Right atrium auricular region (tissue), 2 donors: ENCODE measurements around the gene ANTXR2. TPM values are rescaled to one million over a fixed set of nuclear protein-coding genes. Genes with fewer than 3 reads are reported as not detected.

Experiments
- DNase-seq: peaks from one replicate; pipeline ENCODE4 v3.0.0-alpha.2; 2019; ENCODE audit warnings: low spot score
- H3K27ac ChIP-seq, 2 donors: fragments of 200-600 bp; sonication (generic); 1 replicate in 1 of 2; 2 replicates in 1 of 2; pipeline ENCODE4 v1.5.1; 2016 to 2019
- H3K27me3 ChIP-seq, 2 donors: fragments of 200-600 bp; sonication (generic); one replicate each; pipeline versions ENCODE4 v1.5.1 to v1.6.0; 2017 to 2019
- H3K36me3 ChIP-seq: fragments of 200-600 bp; sonication (generic); one replicate; pipeline ENCODE4 v1.5.1; 2016
- H3K4me1 ChIP-seq, 2 donors: fragments of 200-600 bp; sonication (generic); one replicate each; pipeline versions ENCODE4 v1.5.1 to v1.6.0; 2017 to 2019
- H3K4me3 ChIP-seq, 2 donors: fragments of 200-600 bp; sonication (generic); 1 replicate in 1 of 2; 2 replicates in 1 of 2; pipeline ENCODE4 v1.5.1; 2017 to 2019; ENCODE audit warnings: mild to moderate bottlenecking in 1 of 2, moderate library complexity in 1 of 2
- H3K9me3 ChIP-seq, 2 donors: fragments of 200-600 bp; sonication (generic); one replicate each; pipeline ENCODE4 v1.5.1; 2019
- CTCF ChIP-seq, 2 donors: fragments of 200-600 bp; sonication (generic); IDR thresholded peaks; one replicate each; pipeline ENCODE4 v1.5.1; 2019; ENCODE audit warnings: antibody characterized with exemption in 2 of 2
- total RNA-seq, 2 donors: library from RNA; depleted of rRNA; stranded (reverse); fragments of >200 nt; gene quantifications; one replicate each; pipeline ENCODE4 v1.1.0, GENCODE V29; 2016

ANTXR2 gene
- total RNA-seq, 2 donors from 2014 or later: 24.5 to 32.8 TPM

GRCh38 chr4:79886557-79886956, 186.5 kb downstream of the ANTXR2 start:
- Histone ChIP-seq H3K4me3 (no peak overlapping the region), H3K36me3 (no peaks in the 10 kb centered on the region), H3K27ac (no peak overlapping the region), H3K4me1 (no peaks in the 10 kb centered on the region), H3K27me3 (no peaks in the 10 kb centered on the region), H3K9me3 (no peaks in the 10 kb centered on the region)
- DNase-seq: no peak
- no peak for TF ChIP-seq CTCF (IDR thresholded peaks at IDR 0.05)

- no peaks in the 10 kb centered on the region for H3K4me1 ChIP-seq
- no peaks in the 10 kb centered on the region for H3K27me3 ChIP-seq
- H3K36me3 ChIP-seq: no peaks in the 10 kb centered on the region
- DNase-seq: no peak
- no peaks in the 10 kb centered on the region for H3K9me3 ChIP-seq
- no peak overlapping the region for H3K27ac ChIP-seq
- no peak overlapping the region for H3K4me3 ChIP-seq
- TF ChIP-seq CTCF (IDR thresholded peaks at IDR 0.05): no peak
These were observed 187.0 kb downstream of the ANTXR2 start for GRCh38 chr4:79886021-79886420.

- Histone ChIP-seq H3K27me3 (no peaks in the 10 kb centered on the region), H3K4me1 (no peaks in the 10 kb centered on the region), H3K4me3 (no peak overlapping the region), H3K9me3 (no peaks in the 10 kb centered on the region), H3K36me3 (no peaks in the 10 kb centered on the region), H3K27ac (no peak overlapping the region)
- TF ChIP-seq CTCF (IDR thresholded peaks at IDR 0.05): no peak
- no peak for DNase-seq
These were observed 189.7 kb downstream of the ANTXR2 start for GRCh38 chr4:79883290-79883689.

- Histone ChIP-seq H3K27me3 (no peaks in the 10 kb centered on the region), H3K4me3 (no peak overlapping the region), H3K27ac (no peak overlapping the region), H3K9me3 (no peaks in the 10 kb centered on the region), H3K4me1 (no peaks in the 10 kb centered on the region), H3K36me3 (no peaks in the 10 kb centered on the region)
- no peak for TF ChIP-seq CTCF (IDR thresholded peaks at IDR 0.05)
- no peak for DNase-seq
These were observed 190.2 kb downstream of the ANTXR2 start for GRCh38 chr4:79882806-79883205.

- H3K4me3 ChIP-seq: no peak overlapping the region
- no peak overlapping the region for H3K27ac ChIP-seq
- no peaks in the 10 kb centered on the region for H3K9me3 ChIP-seq
- no peaks in the 10 kb centered on the region for H3K36me3 ChIP-seq
- H3K27me3 ChIP-seq: no peaks in the 10 kb centered on the region
- DNase-seq: no peak
- TF ChIP-seq CTCF (IDR thresholded peaks at IDR 0.05): no peak
- no peaks in the 10 kb centered on the region for H3K4me1 ChIP-seq
These were observed 191.6 kb downstream of the ANTXR2 start for GRCh38 chr4:79881407-79881806.

GRCh38 chr4:79877511-79877910, 195.5 kb downstream of the ANTXR2 start:
- Histone ChIP-seq H3K36me3 (no peaks in the 10 kb centered on the region), H3K27me3 (no peaks in the 10 kb centered on the region), H3K4me3 (no peak overlapping the region), H3K9me3 (no peaks in the 10 kb centered on the region), H3K4me1 (no peaks in the 10 kb centered on the region), H3K27ac (no peak overlapping the region)
- no peak for DNase-seq
- no peak for TF ChIP-seq CTCF (IDR thresholded peaks at IDR 0.05)
